Gastroesophageal sphincter (tissue), 4 donors: ENCODE results near the gene APBA1. TPM values are rescaled to one million over a fixed set of nuclear protein-coding genes. Genes with fewer than 3 reads are reported as not detected.

Experiments used
- ATAC-seq: fragments of 150-250 bp; one replicate; pipeline ENCODE4 v1.9.1; 2016; ENCODE audit warnings: mild to moderate bottlenecking, moderate library complexity
- H3K27ac ChIP-seq, 4 donors: fragments of 200-600 bp; sonication (generic) in 3 of 4; 1 replicate in 3 of 4; 2 replicates in 1 of 4; pipeline ENCODE4 v1.5.1; 2016 to 2019
- H3K27me3 ChIP-seq: fragments of 200-600 bp; sonication (generic); one replicate; pipeline ENCODE4 v1.5.1; 2019
- H3K36me3 ChIP-seq, 2 donors: fragments of 200-600 bp; sonication (generic); one replicate each; pipeline ENCODE4 v1.5.1; 2019; ENCODE audit warnings: control low read depth in 1 of 2
- H3K4me1 ChIP-seq, 3 donors: fragments of 200-600 bp; sonication (generic); 1 replicate in 2 of 3; 2 replicates in 1 of 3; pipeline ENCODE4 v1.5.1; 2016 to 2019; ENCODE audit warnings: control low read depth in 2 of 3
- H3K4me3 ChIP-seq, 2 donors: fragments of 200-600 bp; sonication (generic); one replicate each; pipeline ENCODE4 v1.5.1; 2019; ENCODE audit warnings: mild to moderate bottlenecking in 1 of 2, moderate library complexity in 1 of 2
- H3K9me3 ChIP-seq, 3 donors: fragments of 200-600 bp; sonication (generic); one replicate each; pipeline ENCODE4 v1.5.1; 2017 to 2019; ENCODE audit warnings: control low read depth in 2 of 3
- CTCF ChIP-seq, 4 experiments: fragments of 200-600 bp in 2 of 4; fragments of 450-650 bp in 2 of 4; sonication (generic) in 1 of 4; IDR thresholded peaks; one replicate each; pipeline ENCODE4 v1.5.1; 2017 to 2019; ENCODE audit warnings: antibody characterized with exemption in 4 of 4, mild to moderate bottlenecking in 2 of 4, moderate library complexity in 2 of 4
- EP300 ChIP-seq: sonication (generic); formaldehyde crosslinking; IDR thresholded peaks from one replicate; pipeline ENCODE4 v1.6.1; 2017; ENCODE audit warnings: antibody characterized with exemption, mild to moderate bottlenecking
- POLR2A ChIP-seq, 2 donors: fragments of 450-650 bp; IDR thresholded peaks; one replicate each; pipeline ENCODE4 v1.6.1; 2017; ENCODE audit warnings: antibody characterized with exemption in 2 of 2, mild to moderate bottlenecking in 2 of 2, moderate library complexity in 1 of 2
- POLR2AphosphoS5 ChIP-seq: sonication (generic); formaldehyde crosslinking; IDR thresholded peaks from one replicate; pipeline ENCODE4 v1.6.1; 2017; ENCODE audit warnings: antibody characterized with exemption
- WGBS, 2 donors: methylation state at CpG; one replicate each; pipeline ENCODE4 v1.1.5; 2018; ENCODE audit warnings: low coverage in 1 of 2; 5-methylcytosine and 5-hydroxymethylcytosine counted together
- total RNA-seq, 4 donors: library from RNA; depleted of rRNA; stranded (reverse); fragments of >200 nt; gene quantifications; one replicate each; pipeline ENCODE4 v1.1.0, GENCODE V29; 2016

APBA1 gene
- total RNA-seq, 4 donors from 2014 or later, result 4.7 to 10.5 (median 5.8) TPM

- H3K36me3 ChIP-seq, result peaks cover 0 to 16% of the 10 kb centered on the region in 2 donors
- H3K27ac ChIP-seq, result no peak overlapping the region
- no peak for ATAC-seq
- H3K4me3 ChIP-seq, result no peak overlapping the region
- TF ChIP-seq POLR2A (IDR thresholded peaks at IDR 0.05) (no peak), EP300 (no peak), CTCF (IDR thresholded peaks at IDR 0.05) (no peak), POLR2AphosphoS5 (no peak)
- H3K4me1 ChIP-seq, result no peaks in the 10 kb centered on the region
- H3K9me3 ChIP-seq, result no peaks in the 10 kb centered on the region
- H3K27me3 ChIP-seq, result no peaks in the 10 kb centered on the region
- WGBS, 2 donors, result 73 to 88% methylated on average over 3 to 28 of the region's 111 CpGs
Measured at GRCh38 chr9:69516353-69517322, 155.5 kb downstream of the APBA1 start.

- no peak for TF ChIP-seq EP300
- no peak for TF ChIP-seq POLR2AphosphoS5
- no peak for TF ChIP-seq POLR2A (IDR thresholded peaks at IDR 0.05)
- TF ChIP-seq CTCF (IDR thresholded peaks at IDR 0.05), result no peak
- Histone ChIP-seq H3K9me3 (no peaks in the 10 kb centered on the region), H3K27me3 (no peaks in the 10 kb centered on the region), H3K36me3 (peaks cover 0 to 16% of the 10 kb centered on the region in 2 donors), H3K4me1 (no peaks in the 10 kb centered on the region), H3K4me3 (no peak overlapping the region), H3K27ac (no peak overlapping the region)
- ATAC-seq, result no peak
- WGBS, 2 donors, result 100% methylated on average over 5 of the region's 23 CpGs; no CpG with 5 or more reads in 1 of the 2 donors
Measured at GRCh38 chr9:69515810-69516209, 156.4 kb downstream of the APBA1 start.

- no peaks in the 10 kb centered on the region for H3K9me3 ChIP-seq
- H3K27ac ChIP-seq, result no peak overlapping the region
- ATAC-seq, result no peak
- TF ChIP-seq CTCF (IDR thresholded peaks at IDR 0.05) (no peak), POLR2AphosphoS5 (no peak), EP300 (no peak), POLR2A (IDR thresholded peaks at IDR 0.05) (no peak)
- no peak overlapping the region for H3K4me3 ChIP-seq
- 67 to 79% methylated on average over 2 to 3 of the region's 3 CpGs for WGBS, 2 donors
- no peaks in the 10 kb centered on the region for H3K27me3 ChIP-seq
- no peaks in the 10 kb centered on the region for H3K4me1 ChIP-seq
- peaks cover 0 to 16% of the 10 kb centered on the region in 2 donors for H3K36me3 ChIP-seq
Measured at GRCh38 chr9:69513141-69513820, 158.9 kb downstream of the APBA1 start.

- no peaks in the 10 kb centered on the region for H3K4me1 ChIP-seq
- TF ChIP-seq POLR2AphosphoS5 (no peak), EP300 (no peak), CTCF (IDR thresholded peaks at IDR 0.05) (no peak), POLR2A (IDR thresholded peaks at IDR 0.05) (no peak)
- no peak overlapping the region for H3K4me3 ChIP-seq
- H3K36me3 ChIP-seq, result no peaks in the 10 kb centered on the region
- 100% methylated on average over 1 of the region's 1 CpG; no CpG with 5 or more reads in 1 of the 2 donors for WGBS, 2 donors
- no peaks in the 10 kb centered on the region for H3K27me3 ChIP-seq
- no peak for ATAC-seq
- no peak overlapping the region for H3K27ac ChIP-seq
- no peaks in the 10 kb centered on the region for H3K9me3 ChIP-seq
Measured at GRCh38 chr9:69504058-69504457, 168.1 kb downstream of the APBA1 start.
